GM18951 (cell line): ENCODE results near the gene SLC5A11.

Experiments
- POLR2A ChIP-seq: IDR thresholded peaks from 4 replicates; pipeline ENCODE4 v1.6.1; 2011; ENCODE audit warnings: mild to moderate bottlenecking; ENCODE audit not compliant: insufficient read length, insufficient read depth; ENCODE audit errors: extremely low read depth
- in situ Hi-C: fragments of 300-500 bp; cut with MboI; formaldehyde crosslinking; loops from one replicate; pipeline ENCODE4 v1.12.0; 2022; ENCODE audit warnings: low sequenced_read_pairs, mixed read lengths, inconsistent platforms; ENCODE audit not compliant: unreplicated experiment

SLC5A11 gene

DNA sequence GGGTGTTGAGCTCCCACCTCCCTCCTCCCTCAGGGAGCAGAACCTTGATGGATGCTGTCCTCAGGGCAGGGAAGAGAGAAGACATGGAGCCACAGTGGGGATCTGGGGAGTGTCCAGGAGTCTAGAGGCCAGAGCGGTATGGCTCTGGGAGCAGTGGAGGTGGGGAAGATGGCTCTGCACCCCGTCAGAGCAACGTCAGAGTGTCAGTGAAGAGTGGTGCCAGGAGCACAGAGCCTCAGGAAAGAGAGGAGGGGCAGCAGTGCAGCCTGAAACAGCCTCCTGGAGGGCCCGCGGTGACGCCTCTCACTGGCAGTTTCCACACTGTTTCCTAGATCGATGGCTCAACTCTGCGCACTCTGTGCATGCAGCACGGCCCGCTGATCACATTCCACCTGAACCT is 23.2 kb upstream of the SLC5A11 start:
- in situ Hi-C loops, result no loop called here
- TF ChIP-seq POLR2A, result no peak

DNA sequence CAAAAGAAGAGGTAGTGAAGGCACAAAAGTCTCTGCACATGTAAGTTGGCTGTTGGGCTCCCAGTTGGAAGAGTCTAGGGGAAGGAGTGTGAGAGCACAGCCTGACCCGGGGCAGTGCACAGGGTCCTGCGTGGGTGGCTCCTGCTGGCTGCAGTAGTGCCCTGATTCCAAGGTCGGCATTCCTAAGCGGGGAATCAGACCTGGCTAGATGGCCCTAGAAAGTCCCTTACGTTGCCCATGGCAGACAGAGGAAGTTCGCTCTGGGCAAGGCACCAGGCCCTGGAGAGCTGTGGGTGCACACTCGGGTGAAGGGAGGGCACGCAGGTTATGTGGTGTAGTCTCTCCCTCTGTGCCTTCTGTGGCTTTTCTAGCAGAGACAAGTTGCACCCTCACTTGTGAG is 22.8 kb upstream of the SLC5A11 start:
- in situ Hi-C loops, result no loop called here
- TF ChIP-seq POLR2A, result no peak

DNA sequence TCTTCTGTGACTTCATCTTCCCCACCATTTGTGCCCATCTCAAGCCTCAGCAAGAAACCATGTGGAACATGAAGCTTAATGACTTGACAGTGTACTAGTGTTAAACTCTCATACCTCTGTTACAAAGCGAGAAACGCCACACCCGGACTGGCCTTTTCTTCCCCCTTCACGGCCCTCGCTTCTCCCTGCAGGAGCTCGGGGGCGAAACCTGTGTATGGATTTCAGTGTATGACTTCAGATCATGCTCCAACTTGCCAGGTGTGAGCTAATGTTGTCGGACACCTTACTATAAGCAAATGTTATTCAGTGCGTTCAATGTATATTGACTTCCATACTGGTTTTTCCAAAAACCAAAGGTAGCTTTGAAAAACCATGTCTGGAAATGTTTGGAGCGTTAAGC is 20.1 kb upstream of the SLC5A11 start:
- in situ Hi-C loops, result no loop called here
- no peak for TF ChIP-seq POLR2A

DNA sequence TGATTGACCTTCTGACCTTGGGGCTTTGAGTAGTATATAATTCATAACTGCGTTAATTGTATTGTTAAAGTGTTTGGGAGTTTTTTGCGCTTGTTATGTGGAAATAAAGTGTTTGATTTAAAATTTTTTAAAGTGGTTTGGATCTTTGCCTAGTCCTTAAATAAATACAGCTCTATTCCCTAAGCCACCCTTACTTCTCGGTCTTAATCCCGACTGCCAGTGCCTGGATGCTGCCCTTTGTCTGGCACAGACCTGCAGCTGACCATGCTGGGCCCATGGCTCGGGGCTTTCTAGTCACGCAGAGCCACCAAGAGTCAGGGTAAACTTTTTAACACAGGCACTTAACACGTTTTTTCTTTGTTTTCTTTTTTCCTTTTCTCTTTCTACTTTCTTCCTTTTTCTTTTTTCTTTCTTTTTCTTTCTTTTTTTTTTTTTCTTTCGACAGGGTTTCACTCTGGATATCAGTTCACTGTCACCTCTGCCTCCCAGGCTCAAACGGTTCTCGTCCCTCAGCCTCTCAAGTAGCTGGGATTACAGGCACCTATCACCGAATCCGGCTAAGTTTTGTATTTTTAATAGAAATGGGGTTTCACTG is 19.6 kb upstream of the SLC5A11 start:
- TF ChIP-seq POLR2A, result no peak
- in situ Hi-C loops, result no loop called here

DNA sequence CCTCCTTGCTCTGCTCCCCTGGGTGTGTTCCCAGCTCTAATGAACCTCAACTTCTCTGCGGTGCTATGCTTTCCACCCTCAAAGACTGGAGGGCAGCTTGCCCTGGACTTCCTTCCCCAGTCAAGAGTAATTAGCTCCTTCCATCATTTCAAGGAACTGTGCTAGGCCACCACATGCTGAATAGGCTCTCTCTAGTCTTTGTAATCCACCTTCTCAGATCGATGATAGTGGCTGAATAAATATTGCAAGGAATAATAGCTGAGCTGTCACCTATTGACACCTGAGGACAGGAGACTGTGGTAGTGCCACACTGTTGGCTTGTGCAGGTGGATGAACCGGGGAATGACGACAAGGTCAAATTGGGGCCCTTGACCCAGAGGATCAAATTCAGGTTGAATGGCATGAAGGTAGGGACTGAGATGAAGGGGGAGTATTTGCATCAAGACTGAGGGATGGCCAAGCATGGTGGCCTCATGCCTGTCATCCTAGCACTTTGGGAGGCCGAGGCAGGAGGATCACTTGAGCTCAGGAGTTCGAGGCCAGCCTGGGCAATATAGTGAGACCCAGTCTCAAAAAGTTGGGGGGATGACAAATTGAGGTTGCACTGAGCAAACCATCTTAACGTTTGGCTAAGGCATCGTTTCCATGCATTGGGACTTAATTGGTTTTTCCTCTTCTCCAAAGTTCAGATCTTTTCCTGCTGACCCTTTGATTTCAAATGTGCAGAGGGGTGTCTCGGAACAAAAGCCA is 18.8 kb upstream of the SLC5A11 start:
- in situ Hi-C loops, result no loop called here
- no peak for TF ChIP-seq POLR2A

DNA sequence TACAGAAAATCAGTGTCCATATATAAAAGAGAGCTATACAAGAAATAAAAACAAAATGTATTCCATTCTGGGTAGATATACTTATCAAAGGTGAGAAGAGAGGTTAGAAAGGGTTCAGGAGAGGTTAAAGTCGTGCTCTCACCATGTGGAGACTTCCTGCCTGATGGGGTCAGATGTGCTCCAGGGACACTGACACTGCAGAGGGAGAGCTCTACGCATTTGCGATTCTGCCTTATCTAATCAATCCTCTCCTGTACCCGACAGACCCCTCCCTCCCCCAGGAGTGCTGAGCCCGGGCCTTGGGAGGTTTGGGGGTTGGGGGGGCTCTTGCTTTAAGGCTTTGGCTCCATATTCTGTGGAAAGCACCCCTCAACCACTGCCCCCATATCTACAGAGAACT is 16.6 kb upstream of the SLC5A11 start:
- in situ Hi-C loops, result no loop called here
- TF ChIP-seq POLR2A, result no peak

DNA sequence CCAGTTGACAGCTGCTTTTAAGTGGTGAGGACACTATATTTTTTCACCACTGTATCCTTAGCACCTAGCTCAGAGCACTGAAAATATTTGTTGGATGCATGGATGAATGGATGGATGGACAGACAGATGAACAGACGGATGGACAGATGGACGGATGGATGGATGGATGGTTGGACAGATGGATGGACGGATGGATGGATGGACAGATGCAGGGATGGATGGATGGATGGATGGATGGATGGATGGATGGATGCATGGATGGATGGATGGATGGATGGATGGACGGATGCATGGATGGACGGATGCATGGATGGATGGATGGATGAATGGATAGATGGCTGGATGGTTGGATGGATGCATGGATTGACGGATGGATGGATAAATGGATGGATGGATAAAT is 12.4 kb upstream of the SLC5A11 start:
- no peak for TF ChIP-seq POLR2A
- in situ Hi-C loops, result no loop called here

DNA sequence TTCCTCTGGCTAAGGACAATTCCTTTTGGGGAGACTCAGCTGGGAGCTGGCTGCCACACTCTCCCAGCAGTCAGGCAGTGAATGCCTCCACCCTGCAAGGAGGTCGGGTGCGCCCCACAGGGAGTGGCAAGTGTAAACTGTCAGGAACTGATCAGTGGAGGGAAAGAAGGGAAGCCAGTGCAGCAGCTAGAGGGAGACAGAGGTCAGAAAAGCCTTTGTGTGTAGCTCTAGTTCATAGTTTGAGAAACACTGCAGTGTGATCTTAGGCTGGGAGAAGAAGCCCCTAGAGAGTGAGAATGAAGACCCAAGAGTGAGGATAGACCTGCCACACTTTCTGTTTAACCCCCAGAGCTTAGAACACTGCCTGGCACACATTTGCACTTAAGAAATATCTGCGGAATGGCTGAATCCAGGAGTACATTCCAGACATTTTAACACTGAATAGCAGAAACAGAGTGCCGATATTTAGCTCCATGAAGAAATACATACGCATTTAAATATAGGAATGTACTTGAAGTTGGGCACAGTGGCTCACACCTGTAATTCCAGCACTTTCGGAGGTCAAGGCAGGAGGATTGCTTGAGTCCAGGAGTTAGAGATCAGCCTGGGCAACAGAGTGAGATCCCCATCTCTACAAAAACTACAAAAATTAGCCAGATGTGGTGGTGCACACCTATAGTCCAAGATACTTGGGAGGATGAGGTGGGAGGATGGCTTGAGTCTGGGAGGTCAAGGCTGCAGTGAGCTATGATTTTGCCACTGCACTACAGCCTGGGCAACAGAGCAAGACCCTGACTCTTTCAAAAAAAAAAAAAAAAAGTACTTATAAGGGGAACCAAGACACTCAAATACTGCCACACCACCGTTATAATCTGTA is 11.1 kb upstream of the SLC5A11 start:
- in situ Hi-C loops, result no loop called here
- TF ChIP-seq POLR2A, result no peak

DNA sequence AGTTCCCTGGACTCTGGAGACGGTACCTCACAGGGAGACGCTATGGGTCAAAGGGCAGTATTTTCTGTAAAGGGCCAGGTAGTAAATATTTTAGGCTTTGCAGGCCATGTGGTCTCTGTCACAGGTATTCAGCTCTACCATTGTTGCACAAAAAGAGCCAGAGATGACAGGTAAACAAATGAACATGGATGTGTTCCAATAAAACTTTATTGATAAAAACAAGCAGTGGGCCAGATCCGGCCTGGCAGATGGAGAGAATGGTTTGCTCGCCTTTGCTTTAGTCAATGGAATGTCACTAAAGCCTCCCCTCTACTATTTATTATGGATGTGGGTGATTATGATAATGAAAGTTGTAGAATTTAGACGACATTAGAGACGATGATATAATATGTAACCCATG is 8.9 kb upstream of the SLC5A11 start:
- TF ChIP-seq POLR2A, result no peak
- in situ Hi-C loops, result no loop called here

DNA sequence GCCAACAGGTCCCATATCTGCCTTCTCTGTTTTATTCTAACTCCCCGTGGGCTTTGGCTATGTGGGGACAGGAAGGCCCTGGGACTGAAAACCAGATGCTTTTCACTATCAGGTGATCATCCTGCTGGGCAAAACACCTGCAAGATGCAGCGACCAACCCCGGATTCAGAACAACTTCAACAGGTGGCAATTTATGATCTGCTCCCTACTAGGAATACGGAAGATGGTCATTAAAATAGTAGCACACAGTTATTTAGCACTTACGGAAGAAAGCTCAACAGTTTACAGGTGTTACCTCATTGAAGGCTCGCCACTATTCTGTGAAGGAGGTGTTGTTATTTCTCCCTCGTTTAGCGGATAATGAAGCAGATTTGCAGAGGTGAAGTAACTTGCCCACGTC is 7.8 kb upstream of the SLC5A11 start:
- in situ Hi-C loops, result no loop called here
- TF ChIP-seq POLR2A, result no peak

DNA sequence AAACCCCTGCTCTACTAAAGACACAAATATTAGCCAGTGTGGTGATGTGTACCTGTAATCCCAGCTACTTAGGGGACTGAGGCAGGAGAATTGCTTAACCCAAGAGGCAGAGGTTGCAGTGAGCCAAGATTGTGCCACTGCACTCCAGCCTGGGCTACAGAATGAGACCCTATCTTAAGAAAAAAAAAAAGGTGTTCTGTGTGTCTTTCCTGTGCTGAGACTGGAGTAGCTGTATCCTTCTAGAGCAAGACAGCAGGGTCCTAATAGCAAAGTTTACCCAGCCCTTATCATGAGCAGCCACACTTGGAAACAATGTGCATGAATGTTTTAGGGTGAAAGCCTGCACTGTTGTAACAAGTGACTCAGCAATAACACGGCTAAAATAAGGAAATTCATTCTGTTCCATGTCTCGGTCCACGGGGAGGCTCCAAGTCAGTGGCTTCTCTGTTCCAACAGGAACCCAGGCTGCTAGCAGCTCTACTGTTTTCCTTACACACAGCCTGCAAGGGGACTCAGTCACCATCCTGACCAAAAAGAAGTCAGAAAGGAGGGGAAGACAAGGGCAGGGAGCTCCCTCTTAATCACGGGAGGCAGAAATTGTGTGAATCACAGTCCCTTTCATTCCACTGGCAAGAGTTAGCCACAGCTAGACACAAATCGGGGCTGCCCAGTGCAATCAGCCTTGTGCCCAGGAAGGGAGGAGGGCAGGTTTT is 7.1 kb upstream of the SLC5A11 start:
- in situ Hi-C loops, result no loop called here

DNA sequence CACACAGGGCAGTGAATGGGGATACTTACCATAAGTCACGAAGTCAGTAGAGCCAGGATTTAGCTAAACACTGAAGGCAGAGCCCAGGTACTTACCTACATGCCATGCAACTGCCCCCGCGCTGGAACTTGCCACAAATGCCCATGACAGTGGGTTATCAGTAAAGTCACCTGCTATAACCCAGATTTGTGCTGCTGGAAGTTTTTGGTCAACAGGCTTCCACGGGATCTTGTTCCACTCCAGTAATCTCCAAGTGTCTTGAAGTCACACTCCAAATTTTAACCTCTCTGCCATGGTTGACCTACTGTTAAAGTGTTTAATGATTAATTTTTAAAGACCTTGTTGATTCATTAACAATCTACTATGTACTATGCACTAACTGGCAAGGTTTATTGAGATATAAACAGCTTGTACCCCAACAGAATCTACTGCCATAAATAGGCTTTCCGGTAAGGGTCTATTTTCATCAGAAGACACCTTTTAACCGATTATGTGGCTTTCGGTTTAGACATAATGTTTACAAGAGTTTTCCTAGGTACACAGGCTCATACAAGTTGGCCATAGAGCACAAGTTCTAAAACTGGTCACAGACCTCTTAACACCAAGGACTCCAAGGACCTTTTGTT is 6.3 kb upstream of the SLC5A11 start:
- no peak for TF ChIP-seq POLR2A
- in situ Hi-C loops, result no loop called here

More for the DNA sequence above, 7.1 kb upstream of the SLC5A11 start:
- TF ChIP-seq POLR2A, result no peak

DNA sequence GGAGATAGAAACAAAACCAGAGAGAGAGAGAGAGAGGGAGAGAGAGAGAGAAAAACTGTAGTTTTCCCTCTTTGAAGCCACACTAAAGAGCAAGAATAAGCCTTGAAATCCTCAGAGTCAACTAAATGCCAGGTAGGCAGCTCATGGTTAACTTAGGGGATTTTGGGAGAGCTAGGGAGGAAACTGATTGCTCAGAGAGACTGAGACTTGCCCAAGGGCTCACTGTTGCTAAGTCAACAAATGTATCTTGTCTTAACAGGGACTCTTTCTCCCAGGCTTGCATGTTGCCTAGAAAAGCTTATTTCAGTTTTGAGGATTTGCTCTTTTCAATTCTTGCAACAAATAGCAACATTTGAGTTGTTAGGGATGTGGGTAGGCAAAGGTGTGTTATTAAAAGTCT is 4.5 kb upstream of the SLC5A11 start:
- in situ Hi-C loops, result no loop called here
- TF ChIP-seq POLR2A, result no peak
